Progenitor cell of endocrine pancreas (in vitro differentiated cells): ENCODE data around the gene RBM12. TPM values are rescaled to one million over a fixed set of nuclear protein-coding genes. Genes with fewer than 3 reads are reported as not detected.

Source experiments
- DNase-seq: peaks from one replicate; pipeline ENCODE4 v3.0.0; 2021; ENCODE audit warnings: low spot score; ENCODE audit not compliant: unreplicated experiment
- H3K27ac Mint-ChIP-seq: 2 replicates; pipeline ENCODE4 v1.8.0; 2021; ENCODE audit warnings: mild to moderate bottlenecking, moderate library complexity, mixed read lengths
- H3K27me3 Mint-ChIP-seq: 2 replicates; pipeline ENCODE4 v1.8.0; 2021; ENCODE audit warnings: mixed read lengths
- H3K36me3 Mint-ChIP-seq: 2 replicates; pipeline ENCODE4 v1.8.0; 2022; ENCODE audit warnings: mixed read lengths; ENCODE audit not compliant: insufficient read depth
- H3K4me1 Mint-ChIP-seq: 2 replicates; pipeline ENCODE4 v1.8.0; 2021; ENCODE audit warnings: low read depth, mixed read lengths
- H3K4me3 Mint-ChIP-seq: 2 replicates; pipeline ENCODE4 v1.8.0; 2021; ENCODE audit warnings: low read depth, mild to moderate bottlenecking, moderate library complexity, mixed read lengths
- H3K9me3 Mint-ChIP-seq: 2 replicates; pipeline ENCODE4 v1.8.0; 2021; ENCODE audit warnings: low read depth, mixed read lengths
- total RNA-seq: library from RNA; stranded (reverse); gene quantifications from 2 replicates; pipeline ENCODE4 v1.2.1, GENCODE V29; 2021
- TF ChIP-seq, protein P1 (sequence below): fragments of 200-600 bp; sonication (generic); IDR thresholded peaks from one replicate; pipeline ENCODE4 v1.5.0; 2021; ENCODE audit warnings: antibody characterized with exemption, mild to moderate bottlenecking; ENCODE audit not compliant: unreplicated experiment

The RBM12 gene
- total RNA-seq, 1 donor from 2014 or later = 157 TPM

DNA sequence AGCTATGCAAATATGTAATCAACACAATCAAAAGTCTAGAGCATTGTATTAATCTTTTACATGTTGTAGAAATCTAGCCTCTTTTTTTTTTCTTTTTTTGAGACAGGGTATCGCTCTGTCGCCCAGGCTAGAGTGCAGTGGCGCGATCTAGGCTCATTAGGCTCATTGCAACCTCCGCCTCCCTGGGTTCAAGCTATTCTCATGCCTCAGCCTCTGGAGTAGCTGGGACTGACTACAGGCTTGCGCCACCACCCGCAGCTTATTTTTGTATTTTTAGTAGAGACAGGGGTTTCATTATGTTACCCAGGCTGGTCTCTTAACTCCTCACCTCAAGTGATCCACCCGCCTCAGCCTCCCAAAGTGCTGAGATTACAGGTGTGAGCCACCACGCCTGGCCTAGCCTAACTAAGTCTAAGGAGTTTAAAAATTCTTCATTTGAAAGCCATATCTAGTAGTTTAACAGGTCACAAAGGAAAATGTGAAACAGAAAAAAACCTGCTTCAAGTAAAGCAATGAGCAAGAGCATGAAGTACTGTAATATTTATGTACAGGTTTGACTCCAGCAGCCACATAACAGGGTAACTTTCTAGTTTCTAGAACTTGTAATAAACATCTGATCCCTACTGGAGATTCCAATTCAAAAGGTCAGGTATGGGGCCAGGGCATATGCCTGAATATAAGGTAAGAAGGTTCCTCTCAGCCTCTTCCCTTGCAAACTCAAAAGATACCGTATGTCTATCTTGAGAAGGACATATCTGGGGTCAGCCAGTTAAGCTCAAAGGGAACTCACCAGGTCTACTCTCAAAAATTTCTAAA, 4.4 kb downstream of the RBM12 start:
- H3K27ac Mint-ChIP-seq = peak overlapping the region; percentile 41
- TF ChIP-seq, protein P1, sequence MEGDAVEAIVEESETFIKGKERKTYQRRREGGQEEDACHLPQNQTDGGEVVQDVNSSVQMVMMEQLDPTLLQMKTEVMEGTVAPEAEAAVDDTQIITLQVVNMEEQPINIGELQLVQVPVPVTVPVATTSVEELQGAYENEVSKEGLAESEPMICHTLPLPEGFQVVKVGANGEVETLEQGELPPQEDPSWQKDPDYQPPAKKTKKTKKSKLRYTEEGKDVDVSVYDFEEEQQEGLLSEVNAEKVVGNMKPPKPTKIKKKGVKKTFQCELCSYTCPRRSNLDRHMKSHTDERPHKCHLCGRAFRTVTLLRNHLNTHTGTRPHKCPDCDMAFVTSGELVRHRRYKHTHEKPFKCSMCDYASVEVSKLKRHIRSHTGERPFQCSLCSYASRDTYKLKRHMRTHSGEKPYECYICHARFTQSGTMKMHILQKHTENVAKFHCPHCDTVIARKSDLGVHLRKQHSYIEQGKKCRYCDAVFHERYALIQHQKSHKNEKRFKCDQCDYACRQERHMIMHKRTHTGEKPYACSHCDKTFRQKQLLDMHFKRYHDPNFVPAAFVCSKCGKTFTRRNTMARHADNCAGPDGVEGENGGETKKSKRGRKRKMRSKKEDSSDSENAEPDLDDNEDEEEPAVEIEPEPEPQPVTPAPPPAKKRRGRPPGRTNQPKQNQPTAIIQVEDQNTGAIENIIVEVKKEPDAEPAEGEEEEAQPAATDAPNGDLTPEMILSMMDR = no peak
- no peak overlapping the region for H3K4me3 Mint-ChIP-seq
- H3K4me1 Mint-ChIP-seq = peaks cover 50% of the 10 kb centered on the region
- H3K27me3 Mint-ChIP-seq = no peaks in the 10 kb centered on the region
- peaks cover 5% of the 10 kb centered on the region for H3K36me3 Mint-ChIP-seq
- no peaks in the 10 kb centered on the region for H3K9me3 Mint-ChIP-seq
- no peak for DNase-seq

DNA sequence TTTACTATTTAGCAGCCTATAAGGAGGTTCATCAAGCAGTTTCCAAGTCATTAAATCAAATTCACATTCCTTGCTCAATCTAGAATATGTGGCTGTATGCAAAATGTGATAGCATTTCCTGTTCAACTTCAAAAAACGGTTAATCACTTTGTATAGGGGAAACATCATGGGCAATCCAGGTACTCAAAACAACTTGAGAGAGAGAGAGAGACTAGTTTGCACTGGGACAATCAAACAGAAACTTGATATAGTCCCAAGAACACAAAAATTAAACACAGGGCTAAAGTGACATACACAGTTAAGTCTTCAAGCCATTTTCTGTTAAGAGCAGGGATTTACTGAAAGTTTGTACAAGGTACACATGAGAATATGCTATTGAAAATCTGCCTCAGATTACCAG, 7.4 kb downstream of the RBM12 start:
- peaks cover 5% of the 10 kb centered on the region for H3K36me3 Mint-ChIP-seq
- peak overlapping the region; percentile 11 for H3K27ac Mint-ChIP-seq
- no peak for DNase-seq
- H3K4me3 Mint-ChIP-seq = no peak overlapping the region
- TF ChIP-seq, protein P1 = no peak
- H3K4me1 Mint-ChIP-seq = peaks cover 36% of the 10 kb centered on the region
- no peaks in the 10 kb centered on the region for H3K9me3 Mint-ChIP-seq
- H3K27me3 Mint-ChIP-seq = no peaks in the 10 kb centered on the region

DNA sequence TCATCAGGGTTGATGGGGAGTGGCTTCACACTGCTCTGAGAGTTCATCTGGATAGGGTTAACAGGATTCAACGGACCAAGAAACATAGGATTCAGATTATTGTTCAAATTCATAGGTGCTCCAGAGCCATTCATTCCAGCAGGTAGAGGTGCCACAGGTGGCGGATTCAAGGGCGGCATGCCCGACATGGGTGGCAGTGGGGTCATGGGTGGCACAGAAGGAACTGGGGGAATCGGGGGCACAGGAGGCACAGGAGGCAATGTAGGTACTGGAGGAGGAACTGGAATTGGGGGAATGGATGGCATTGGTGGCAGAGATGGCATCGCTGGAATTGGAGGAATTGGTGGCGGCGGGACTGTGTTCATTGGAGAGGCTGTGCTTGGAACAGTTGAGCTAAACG, 10.3 kb downstream of the RBM12 start:
- DNase-seq = no peak
- TF ChIP-seq, protein P1 = no peak
- Mint-ChIP-seq H3K27ac (no peak overlapping the region), H3K9me3 (no peaks in the 10 kb centered on the region), H3K36me3 (peaks cover 6% of the 10 kb centered on the region), H3K4me3 (no peak overlapping the region), H3K4me1 (peaks cover 22% of the 10 kb centered on the region), H3K27me3 (no peaks in the 10 kb centered on the region)

DNA sequence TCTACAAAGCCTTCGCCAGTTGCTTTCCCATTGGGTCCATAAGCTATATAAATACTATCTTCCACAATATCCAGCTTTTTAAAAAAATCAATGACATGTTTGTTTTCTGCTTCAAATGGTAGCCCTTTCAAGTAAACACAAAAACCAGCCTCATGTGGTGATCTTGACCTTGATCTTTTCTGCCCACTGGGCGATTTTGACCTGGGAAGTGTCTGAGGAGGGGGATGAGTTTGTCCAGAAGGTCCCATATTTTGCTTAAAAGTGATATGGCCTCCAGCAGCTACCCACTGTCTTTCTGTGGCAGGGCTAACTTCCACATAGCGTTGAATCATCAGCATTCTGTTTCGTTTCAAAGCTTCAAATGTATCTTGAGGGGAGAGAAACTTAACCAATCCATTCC, 10.8 kb downstream of the RBM12 start:
- DNase-seq = no peak
- H3K4me3 Mint-ChIP-seq = no peak overlapping the region
- H3K36me3 Mint-ChIP-seq = peaks cover 6% of the 10 kb centered on the region
- H3K9me3 Mint-ChIP-seq = no peaks in the 10 kb centered on the region
- H3K4me1 Mint-ChIP-seq = peaks cover 18% of the 10 kb centered on the region
- no peaks in the 10 kb centered on the region for H3K27me3 Mint-ChIP-seq
- TF ChIP-seq, protein P1 = no peak
- H3K27ac Mint-ChIP-seq = no peak overlapping the region

DNA sequence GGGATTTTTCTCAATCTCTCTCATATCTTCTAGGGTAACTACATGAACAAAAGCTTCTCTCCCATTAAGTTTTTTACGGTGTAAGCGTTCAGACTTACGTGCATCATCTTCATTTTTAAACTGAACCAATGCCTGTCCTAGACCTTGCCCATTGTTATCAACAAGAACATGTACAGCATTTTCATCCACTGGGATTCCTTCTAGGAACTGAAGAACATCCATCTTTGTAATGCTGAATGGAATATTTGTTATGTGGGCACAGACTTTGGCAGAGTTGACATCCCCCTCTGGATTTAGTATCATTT, 11.3 kb downstream of the RBM12 start:
- Mint-ChIP-seq H3K4me3 (no peak overlapping the region), H3K27ac (no peak overlapping the region), H3K27me3 (no peaks in the 10 kb centered on the region), H3K4me1 (peaks cover 15% of the 10 kb centered on the region), H3K36me3 (peaks cover 5% of the 10 kb centered on the region), H3K9me3 (no peaks in the 10 kb centered on the region)
- TF ChIP-seq, protein P1 = no peak
- no peak for DNase-seq
